HG02763 (cell line): Measurements from ENCODE around the gene PKD1L1.

Experiments used
- ATAC-seq: cut with Tn5 transposase; IDR thresholded peaks from one replicate; pipeline ENCODE4 v1.9.1; 2021; ENCODE audit warnings: mild to moderate bottlenecking, moderate library complexity; ENCODE audit not compliant: unreplicated experiment

PKD1L1 gene

GRCh38 chr7:47826754-47827153 lies 121.5 kb downstream of the PKD1L1 start:
- no peak for ATAC-seq

- no peak for ATAC-seq
Observed at GRCh38 chr7:47819607-47819920, 128.7 kb downstream of the PKD1L1 start.

GRCh38 chr7:47818796-47819606 lies 129.3 kb downstream of the PKD1L1 start:
- no peak for ATAC-seq

- no peak for ATAC-seq
Observed at GRCh38 chr7:47817917-47818316, 130.3 kb downstream of the PKD1L1 start.

GRCh38 chr7:47816647-47817046 lies 131.6 kb downstream of the PKD1L1 start:
- ATAC-seq, result no peak

- ATAC-seq, result no peak
Observed at GRCh38 chr7:47815867-47816266, 132.4 kb downstream of the PKD1L1 start.

GRCh38 chr7:47814905-47815613 lies 133.2 kb downstream of the PKD1L1 start:
- ATAC-seq, result no peak

- no peak for ATAC-seq
Observed at GRCh38 chr7:47813620-47814260, 134.5 kb downstream of the PKD1L1 start.

GRCh38 chr7:47812429-47813136 lies 135.7 kb downstream of the PKD1L1 start:
- no peak for ATAC-seq

GRCh38 chr7:47811632-47812380 lies 136.5 kb downstream of the PKD1L1 start:
- no peak for ATAC-seq

- no peak for ATAC-seq
Observed at GRCh38 chr7:47809387-47809786, 138.9 kb downstream of the PKD1L1 start.

- ATAC-seq, result no peak
Observed at GRCh38 chr7:47808321-47808720, 139.9 kb downstream of the PKD1L1 start.

- no peak for ATAC-seq
Observed at GRCh38 chr7:47807756-47808155, 140.5 kb downstream of the PKD1L1 start.

- no peak for ATAC-seq
Observed at GRCh38 chr7:47807126-47807525, 141.1 kb downstream of the PKD1L1 start.

- ATAC-seq, result no peak
Observed at GRCh38 chr7:47806701-47807103, 141.6 kb downstream of the PKD1L1 start.

GRCh38 chr7:47804767-47805545 lies 143.3 kb downstream of the PKD1L1 start:
- no peak for ATAC-seq

- ATAC-seq, result no peak
Observed at GRCh38 chr7:47803846-47804245, 144.4 kb downstream of the PKD1L1 start.

- no peak for ATAC-seq
Observed at GRCh38 chr7:47803025-47803424, 145.2 kb downstream of the PKD1L1 start.

GRCh38 chr7:47801423-47801822 lies 146.8 kb downstream of the PKD1L1 start:
- ATAC-seq, result no peak

GRCh38 chr7:47799524-47799923 lies 148.7 kb downstream of the PKD1L1 start:
- no peak for ATAC-seq
